NB4 (cell line): Measurements from ENCODE around the gene IL17RB.

Source experiments
- POLR2A ChIP-seq: IDR thresholded peaks from 2 replicates; pipeline ENCODE4 v1.6.1; 2011; ENCODE audit warnings: mild to moderate bottlenecking; ENCODE audit not compliant: insufficient read length; ENCODE audit errors: extremely low read depth
- TF ChIP-seq, protein P1 (sequence below): IDR thresholded peaks from one replicate; pipeline ENCODE4 v1.5.1; 2012; ENCODE audit warnings: low read depth, low read length

DNA sequence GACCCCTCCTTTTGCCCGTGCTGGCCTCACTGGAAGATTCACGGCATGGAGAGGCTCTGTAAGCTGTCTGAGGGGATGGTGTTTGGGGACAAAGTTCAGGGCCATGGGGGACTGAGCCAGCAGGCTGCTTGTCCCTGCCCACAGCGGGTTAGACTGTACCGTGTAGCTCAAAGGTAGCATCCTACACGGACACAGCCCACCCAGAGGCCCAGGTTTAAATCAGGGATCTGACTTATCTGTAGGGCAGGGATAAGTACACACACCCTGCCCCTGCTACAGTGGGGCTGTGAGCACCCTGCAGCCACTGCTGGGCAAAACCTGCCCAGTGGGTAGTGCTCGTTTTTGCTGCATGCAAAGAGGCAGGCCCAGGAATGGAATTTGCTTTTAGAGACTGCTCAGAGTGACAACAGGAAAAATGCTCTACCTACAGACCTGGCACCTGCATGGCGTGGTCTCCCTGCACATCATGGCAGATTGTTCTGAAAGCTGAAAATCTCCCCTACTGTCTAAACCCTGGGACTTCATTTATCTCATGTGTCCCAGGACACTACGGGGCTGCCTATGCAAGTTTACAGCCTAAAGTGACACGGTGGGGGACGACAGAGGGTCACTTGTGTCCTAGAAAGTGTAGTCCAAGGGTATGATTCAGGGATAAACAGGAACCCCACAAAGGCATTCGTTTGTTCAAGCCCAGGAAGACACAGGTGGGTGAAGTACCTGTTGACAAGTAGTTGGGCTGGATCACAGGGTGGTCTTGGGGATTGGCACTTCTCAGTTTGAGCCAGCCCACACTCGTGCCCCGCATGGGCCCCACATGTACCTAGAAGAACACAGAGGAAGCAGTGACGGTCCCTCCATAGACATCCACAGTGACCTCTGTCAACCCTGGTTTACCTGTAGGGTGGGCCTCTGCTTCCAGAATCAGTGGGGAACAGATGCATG is 27.9 kb upstream of the IL17RB start:
- no peak for TF ChIP-seq POLR2A
- TF ChIP-seq, protein P1, sequence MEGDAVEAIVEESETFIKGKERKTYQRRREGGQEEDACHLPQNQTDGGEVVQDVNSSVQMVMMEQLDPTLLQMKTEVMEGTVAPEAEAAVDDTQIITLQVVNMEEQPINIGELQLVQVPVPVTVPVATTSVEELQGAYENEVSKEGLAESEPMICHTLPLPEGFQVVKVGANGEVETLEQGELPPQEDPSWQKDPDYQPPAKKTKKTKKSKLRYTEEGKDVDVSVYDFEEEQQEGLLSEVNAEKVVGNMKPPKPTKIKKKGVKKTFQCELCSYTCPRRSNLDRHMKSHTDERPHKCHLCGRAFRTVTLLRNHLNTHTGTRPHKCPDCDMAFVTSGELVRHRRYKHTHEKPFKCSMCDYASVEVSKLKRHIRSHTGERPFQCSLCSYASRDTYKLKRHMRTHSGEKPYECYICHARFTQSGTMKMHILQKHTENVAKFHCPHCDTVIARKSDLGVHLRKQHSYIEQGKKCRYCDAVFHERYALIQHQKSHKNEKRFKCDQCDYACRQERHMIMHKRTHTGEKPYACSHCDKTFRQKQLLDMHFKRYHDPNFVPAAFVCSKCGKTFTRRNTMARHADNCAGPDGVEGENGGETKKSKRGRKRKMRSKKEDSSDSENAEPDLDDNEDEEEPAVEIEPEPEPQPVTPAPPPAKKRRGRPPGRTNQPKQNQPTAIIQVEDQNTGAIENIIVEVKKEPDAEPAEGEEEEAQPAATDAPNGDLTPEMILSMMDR = no peak
